GM20431 (cell line): ENCODE data around the gene MB21D2.
"Not testable (repeated sequence)": the region's sequence is repeated elsewhere in the genome, so short reads cannot be mapped to it uniquely, and the experiment has no call there.

Experiments
- in situ Hi-C: fragments of 300-500 bp; cut with MseI, MboI; formaldehyde crosslinking; loops from one replicate; pipeline ENCODE4 v1.15.0; 2020; ENCODE audit warnings: low sequenced_read_pairs; ENCODE audit not compliant: unreplicated experiment

Gene MB21D2

DNA sequence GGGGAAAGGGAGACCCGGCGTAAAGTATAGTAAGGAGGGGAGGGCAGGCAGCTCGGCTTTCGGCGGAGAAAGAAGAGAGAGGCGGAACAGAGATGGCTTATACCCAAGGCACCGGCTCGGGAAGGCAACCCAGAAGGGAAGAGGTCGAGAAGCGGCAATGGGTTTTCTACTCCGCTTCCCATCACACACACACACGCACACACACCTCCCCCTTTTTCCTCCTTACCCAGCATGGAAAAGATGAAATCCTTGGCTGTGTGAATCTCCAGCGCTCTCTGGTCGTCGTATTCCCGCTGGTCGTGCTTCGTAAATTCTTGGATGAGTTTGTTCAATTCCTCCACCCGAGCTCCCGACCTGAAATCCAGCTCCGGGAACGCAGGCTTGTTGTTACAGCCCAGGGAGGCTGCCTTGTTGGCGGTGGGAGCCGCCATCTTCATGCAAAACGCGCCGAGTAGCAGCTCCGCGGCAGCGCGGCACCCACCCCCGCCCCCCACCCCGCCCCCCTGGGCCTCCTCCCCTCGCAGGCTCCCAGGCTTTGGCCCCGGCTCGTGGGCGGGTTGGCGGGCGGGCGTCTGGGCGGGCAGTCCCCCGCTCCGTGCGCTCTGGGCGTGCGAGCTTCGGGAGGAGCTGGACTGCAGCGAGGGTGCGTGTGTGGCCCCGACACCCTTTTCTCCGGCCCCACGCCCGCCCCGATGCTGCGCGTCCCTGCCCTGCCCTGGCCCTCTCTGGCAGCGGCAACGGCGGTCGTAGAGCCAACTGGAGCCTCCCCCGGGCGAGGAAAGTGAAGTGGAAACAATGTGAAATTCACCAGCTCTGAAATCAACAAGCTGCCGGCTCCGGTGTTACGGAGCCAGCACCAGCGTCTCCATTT is at the start of gene MB21D2:
TSS of gene MB21D2 (minus strand) at position 453 of the 871 bp plus-strand sequence. CDS start at position 437, 16 bp downstream.
- in situ Hi-C loops = loop anchor here (25.0 kb wide), 1 partner anchor 105 kb away; no protein-coding TSS in a partner anchor

GRCh38 chr3:192964959-192965719 is 47.5 kb upstream of the MB21D2 start:
- in situ Hi-C loops = not testable (repeated sequence)

DNA sequence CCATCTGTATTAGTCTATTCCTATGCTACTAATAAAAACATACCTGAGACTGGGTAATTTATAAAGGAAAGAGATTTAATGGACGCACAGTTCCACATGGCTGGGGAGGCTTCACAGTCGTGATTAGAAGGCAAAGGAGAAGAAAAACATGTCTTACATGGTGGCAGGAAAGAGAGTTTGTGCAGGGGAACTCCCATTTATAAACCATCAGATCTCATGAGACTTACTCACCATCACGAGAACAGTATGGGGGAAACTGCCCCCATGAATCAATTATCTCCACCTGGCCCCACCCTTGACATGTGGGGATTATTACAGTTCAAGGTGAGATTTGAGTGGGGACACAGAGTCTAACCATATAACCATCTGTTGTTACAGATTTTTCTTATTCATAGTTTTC is 42.1 kb upstream of the MB21D2 start:
- in situ Hi-C loops = no loop called here

- in situ Hi-C loops = no loop called here
Observed at GRCh38 chr3:192958219-192958872, 40.7 kb upstream of the MB21D2 start.

DNA sequence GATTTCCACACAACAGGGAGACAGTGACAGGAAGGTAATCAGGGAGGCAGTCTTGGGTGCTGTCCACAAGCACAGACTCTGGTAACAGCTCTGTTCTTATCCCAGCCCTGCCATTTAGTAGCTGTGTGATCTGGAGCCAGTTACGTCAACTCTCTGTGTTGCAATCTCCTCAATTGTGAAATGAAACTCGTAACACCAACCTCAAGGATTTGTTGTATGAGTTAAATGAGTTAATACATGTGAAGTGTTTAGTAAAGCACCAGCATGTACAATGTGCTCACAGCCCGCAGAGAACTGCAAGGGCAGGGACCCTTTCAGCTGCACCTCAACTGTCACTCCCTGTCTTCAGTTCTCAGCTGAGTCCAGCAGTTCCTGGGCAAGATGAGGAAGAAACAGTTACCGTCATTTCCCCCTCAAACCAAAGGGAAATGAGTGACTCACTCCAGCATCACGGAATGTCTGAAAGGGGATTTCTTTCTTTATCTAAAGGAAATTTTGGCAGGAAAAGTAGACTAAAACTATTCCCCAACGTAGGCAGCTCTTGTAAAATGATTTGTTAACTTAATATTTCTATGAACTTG is 39.9 kb upstream of the MB21D2 start:
- in situ Hi-C loops = no loop called here

- in situ Hi-C loops = no loop called here
Observed at GRCh38 chr3:192953926-192954325, 36.3 kb upstream of the MB21D2 start.

- in situ Hi-C loops = no loop called here
Observed at GRCh38 chr3:192947421-192947820, 29.8 kb upstream of the MB21D2 start.

DNA sequence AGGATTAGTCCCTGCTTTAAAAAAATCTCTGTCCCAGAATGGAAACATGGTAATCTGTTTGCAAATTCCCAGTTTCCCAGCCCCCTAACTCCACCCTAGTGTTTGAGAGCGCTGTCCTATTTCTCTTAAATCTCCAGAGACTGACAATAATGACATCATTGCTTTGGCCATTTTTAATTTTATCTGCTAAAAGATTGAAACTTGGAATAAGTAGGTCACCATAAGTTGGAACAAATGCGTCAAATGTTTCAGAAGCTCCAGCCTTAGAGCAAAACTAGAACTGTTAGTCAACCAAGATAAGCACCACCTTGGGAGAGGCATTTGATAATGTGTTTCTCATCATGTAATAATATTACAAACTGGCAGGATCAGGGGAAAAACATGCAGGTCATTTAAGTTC is 25.7 kb upstream of the MB21D2 start:
- in situ Hi-C loops = no loop called here

DNA sequence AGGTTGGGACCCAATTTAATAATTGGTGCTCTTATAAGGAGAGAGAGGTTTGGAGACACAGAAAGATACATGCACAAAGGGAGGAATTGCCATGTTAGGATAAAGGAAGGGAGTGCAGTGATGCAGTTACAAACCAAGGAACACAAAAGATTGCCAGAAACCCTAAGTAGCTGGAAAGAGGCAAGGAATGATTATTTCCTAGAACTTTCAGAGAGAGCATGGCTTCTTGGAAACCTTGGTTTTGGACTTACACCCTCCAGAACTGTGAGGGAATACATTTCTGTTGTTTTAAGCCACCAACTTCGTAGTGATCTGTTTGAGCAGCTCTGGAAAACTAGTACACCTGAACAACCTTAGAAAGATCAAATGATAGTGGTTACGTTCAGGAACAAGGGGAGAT is 25.0 kb upstream of the MB21D2 start:
- in situ Hi-C loops = no loop called here

DNA sequence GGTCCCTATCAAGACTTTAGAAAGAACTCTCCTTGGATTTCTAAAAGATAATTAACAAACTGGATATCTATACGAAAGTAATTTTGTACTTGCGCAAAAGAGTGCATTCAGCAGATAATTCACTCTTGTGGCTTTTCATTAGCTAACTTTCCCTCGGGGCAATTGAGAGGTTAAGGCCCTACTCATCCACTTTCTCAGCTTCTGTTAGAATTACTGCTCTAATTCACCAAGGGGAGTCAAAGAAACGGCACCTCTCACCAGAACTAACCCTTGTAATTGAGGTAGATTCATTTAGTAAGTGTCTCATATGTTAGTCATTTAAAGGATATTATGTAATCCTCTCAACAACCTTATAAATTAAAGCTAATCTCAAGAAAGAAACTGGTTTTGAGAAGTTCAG is 22.5 kb upstream of the MB21D2 start:
- in situ Hi-C loops = no loop called here

GRCh38 chr3:192935441-192935840 is 17.8 kb upstream of the MB21D2 start:
- in situ Hi-C loops = no loop called here

DNA sequence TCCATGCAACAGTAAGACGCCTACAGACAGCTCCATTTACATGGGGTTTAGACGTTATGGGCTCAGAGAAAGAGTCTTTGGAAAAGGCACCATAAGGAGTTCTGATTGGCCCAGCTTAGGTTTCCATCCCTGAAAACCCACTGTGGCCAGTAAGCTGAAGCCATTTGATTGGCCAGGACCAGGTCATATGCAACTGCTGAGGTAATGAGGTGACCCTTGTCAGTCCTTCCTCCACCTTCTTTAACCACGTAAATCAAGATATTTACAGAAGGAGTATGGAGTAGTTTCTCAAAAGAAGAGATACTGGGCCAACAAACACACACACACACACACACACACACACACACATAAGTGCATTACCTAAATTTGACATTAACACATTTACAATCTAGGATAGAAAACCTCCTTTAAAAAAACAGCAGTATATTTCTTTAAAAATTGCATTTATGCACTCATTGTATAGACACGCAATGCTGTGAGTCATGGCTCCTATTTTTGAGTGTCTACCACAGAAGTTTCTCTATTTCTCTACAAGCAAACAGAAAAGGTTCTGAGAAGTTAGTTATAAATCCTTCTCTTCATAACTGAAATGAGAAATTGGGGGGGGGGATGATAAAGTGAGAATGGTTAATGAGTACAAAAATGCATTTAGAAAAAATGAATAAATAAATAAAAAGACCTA is 16.3 kb upstream of the MB21D2 start:
- in situ Hi-C loops = no loop called here

DNA sequence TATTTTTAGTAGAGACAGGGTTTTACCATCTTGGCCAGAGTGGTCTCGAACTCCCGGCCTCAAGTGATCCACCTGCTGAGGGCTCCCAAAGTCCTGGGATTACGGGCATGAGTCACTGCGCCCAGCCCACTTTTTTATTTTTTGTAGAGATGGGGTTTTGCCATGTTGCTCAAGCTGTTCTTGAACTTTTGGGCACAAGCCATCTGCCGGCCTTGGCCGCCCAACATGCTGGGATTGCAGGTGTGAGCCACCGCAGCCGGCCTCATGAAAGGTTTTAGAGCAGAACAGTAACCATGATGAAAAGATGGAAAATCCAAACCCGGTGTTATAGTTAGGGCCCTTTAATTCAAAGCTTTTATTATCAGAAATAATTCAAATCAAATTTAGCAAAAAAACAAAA is 15.6 kb upstream of the MB21D2 start:
- in situ Hi-C loops = no loop called here

- in situ Hi-C loops = no loop called here
Observed at GRCh38 chr3:192931825-192932224, 14.2 kb upstream of the MB21D2 start.

- in situ Hi-C loops = no loop called here
Observed at GRCh38 chr3:192930577-192930976, 12.9 kb upstream of the MB21D2 start.

DNA sequence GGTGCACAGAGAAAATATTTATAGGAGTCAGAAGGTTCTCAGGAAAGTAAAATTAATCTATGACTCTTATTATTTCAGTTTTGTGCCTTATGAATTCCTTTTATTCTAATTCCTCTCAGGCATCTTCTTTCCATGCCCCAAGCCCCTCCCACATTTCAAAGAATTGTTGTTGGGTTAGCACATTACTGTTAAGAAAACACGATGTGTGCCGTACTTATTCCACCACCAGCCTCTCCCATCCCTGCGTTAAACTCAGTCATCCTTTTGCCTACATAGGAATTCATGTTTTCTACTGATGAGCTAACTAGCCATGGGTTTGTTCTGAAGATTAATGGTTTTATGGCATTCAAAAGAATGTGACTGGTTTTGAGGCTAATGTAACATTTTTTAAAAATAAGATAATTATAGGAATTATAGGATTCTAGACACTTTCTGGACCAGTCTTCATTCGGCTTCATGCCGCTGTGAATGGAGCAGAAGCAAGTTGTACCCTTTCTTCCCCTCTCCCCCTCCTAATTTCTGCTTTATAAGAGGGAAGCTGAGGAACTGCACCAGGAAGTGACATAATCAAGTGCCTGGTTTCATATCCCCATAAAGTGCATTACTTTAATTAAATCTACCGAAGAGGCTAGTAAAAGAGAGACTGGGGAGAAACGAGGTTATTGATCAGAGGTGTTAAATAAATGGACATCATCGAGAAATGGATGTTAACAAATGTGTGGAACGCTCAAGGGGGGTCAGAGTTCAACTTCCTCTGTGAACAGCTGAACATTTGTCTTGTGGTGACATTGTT is 12.3 kb upstream of the MB21D2 start:
- in situ Hi-C loops = no loop called here

DNA sequence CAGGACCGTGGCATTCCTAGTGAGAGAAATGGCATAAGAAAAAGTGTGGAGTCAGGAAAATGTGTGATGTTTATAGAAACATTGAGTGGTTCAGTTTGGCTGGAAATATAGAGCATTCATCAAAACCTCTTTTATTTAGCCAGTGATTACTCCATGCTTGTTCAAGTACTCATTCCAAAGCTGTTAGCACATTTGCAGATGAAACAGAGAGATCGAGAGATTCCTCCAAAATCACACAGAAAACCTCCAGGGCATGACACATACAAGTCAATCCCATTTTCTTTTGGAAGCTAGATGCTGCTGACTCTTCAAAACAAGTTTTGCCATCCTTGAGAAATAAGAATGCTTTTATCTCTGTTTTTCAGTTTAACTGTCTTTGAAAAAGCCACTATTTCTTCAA is 11.5 kb upstream of the MB21D2 start:
- in situ Hi-C loops = no loop called here

DNA sequence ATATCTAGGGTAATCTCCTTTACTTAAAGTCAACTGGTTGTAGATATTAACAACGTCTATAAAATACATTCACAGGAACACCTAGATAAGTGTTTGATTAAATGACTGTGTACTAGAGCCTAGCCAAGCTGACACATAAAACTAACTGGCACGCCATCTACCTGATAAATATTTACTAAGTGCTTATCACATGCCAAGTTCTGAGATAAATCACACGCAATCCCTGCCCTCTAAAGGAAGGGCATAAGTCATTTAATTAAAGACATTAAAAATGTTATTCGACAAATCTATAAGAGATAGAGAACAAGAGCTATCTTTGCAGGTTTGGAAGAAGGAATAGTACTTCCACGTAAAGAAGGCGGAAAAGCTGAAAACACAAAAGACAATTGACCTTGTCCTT is 11.1 kb upstream of the MB21D2 start:
- in situ Hi-C loops = no loop called here

- in situ Hi-C loops = no loop called here
Observed at GRCh38 chr3:192928016-192928415, 10.4 kb upstream of the MB21D2 start.
